Epidermal melanocyte (primary cell): Measurements from ENCODE around the gene SLCO4A1.
A peak's percentile ranks its signal among the peaks of the same experiment; 100 is the strongest.

ENCODE experiments used
- DNase-seq: peaks from one replicate; pipeline ENCODE4 v3.0.0; 2011; ENCODE audit warnings: low spot score; ENCODE audit not compliant: insufficient read length

Gene SLCO4A1

GRCh38 chr20:62699296-62699695 lies 57.0 kb downstream of the SLCO4A1 start:
- DNase-seq: no peak

DNA sequence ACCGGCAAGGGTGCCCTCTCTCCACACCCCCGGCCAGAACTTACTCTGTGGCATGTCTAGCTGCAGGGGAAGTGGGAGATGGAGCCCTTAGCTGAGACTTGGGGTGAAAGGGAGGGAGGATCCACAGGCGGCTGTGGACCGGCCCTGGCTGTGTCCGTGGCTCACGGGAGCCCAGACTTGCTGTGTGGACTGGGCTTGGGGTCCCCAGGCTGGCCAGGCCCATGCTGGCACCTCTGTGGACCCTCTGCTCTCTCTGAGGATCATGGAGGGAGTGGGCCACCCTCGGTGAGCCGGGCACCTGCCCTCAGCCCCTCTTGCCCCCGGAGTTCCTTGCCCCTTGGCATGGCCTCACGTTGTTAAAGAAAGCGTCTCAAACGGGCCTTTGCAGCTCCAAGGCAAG lies 57.4 kb downstream of the SLCO4A1 start:
- DNase-seq: no peak

GRCh38 chr20:62700261-62700930 lies 58.1 kb downstream of the SLCO4A1 start:
- DNase-seq: no peak

GRCh38 chr20:62701161-62702012 lies 59.1 kb downstream of the SLCO4A1 start:
- DNase-seq: no peak

- DNase-seq: no peak
These were observed 59.7 kb downstream of the SLCO4A1 start for GRCh38 chr20:62702013-62702300.

- DNase-seq: peak; percentile 63
These were observed 60.9 kb downstream of the SLCO4A1 start for GRCh38 chr20:62702895-62703852.

GRCh38 chr20:62703853-62704228 lies 61.5 kb downstream of the SLCO4A1 start:
- DNase-seq: no peak

DNA sequence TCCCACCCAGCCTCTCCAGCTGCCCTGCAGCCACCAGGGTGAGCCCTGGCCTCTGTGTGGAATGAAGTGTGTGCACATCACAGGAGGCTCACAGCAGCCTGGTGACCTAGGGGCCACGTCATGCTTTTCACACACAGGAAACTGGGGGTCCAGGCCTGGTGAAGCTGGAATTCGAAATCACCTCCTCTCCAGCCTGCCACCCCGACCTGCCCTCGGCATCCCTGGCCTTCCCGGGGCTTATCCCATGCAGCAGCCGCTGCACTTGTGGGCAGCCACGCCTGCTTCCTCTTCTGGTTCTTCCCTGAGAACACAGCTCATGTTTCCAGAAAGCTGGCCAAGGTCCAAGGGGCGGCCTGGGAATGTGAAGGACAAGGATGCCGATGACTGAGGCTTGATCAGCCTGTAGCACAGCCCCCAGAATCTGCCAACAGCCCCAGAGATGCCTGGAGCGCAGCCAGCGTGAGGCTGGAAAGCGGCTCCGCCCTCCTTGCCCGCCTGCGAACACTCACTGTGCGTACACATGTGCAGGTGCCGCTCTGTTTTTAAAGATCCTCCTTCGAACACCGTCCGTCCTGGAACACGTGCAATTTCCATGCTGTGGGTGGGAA lies 62.1 kb downstream of the SLCO4A1 start:
- DNase-seq: peak; percentile 86

DNA sequence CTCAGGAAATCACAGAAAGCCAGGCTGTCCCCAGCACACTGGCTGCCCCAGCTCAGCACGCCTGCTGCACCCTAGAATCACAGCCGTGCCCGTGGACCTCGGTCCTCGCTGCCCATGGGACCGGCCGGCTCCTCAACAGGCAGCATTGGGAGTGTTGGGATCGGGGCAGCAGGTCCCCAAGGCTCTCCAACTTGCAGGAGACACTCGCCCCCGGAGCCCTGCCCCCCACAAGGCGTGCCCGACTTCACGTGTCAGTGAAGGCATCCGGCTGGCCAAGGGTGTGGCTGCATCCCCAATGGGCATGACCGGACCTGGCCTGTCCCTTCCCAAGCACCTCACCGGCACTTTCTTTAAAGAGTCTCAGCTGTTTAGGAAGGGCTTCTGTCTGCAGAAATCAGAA lies 63.3 kb downstream of the SLCO4A1 start:
- no peak for DNase-seq

GRCh38 chr20:62706344-62706743 lies 64.0 kb downstream of the SLCO4A1 start:
- no peak for DNase-seq

GRCh38 chr20:62706857-62707256 lies 64.6 kb downstream of the SLCO4A1 start:
- DNase-seq: no peak

DNA sequence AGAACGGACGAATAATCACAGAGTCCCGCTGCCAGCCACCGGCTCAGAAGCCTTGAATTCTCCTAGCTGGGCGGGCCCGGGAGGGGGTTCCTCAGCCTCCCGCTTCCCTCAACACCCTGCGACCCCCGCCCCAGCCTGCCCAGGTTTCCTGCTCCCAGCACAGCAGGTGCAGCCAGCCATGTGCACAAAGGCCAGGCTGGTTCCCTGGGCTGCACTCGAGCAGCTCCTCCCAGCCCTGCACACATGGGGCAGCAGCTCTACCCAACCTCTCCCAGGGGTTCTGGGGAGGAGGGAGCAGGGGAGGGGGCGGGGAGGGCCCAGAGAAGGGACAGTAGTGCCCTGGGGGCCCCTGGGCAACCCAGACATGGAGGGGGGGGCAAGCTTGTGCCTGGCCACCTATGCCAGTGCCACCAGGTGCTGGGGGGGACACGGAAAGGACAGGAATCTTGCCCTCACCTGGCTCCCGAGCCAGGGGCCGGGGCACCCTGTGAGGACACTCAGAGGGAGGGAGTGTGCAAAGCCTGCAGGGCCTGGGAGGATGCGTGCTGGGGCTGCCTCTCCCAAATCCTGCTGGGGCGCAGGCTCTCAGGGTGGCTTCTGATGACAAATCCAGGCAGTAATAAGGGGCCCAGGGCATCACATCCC lies 65.1 kb downstream of the SLCO4A1 start:
- DNase-seq: no peak

DNA sequence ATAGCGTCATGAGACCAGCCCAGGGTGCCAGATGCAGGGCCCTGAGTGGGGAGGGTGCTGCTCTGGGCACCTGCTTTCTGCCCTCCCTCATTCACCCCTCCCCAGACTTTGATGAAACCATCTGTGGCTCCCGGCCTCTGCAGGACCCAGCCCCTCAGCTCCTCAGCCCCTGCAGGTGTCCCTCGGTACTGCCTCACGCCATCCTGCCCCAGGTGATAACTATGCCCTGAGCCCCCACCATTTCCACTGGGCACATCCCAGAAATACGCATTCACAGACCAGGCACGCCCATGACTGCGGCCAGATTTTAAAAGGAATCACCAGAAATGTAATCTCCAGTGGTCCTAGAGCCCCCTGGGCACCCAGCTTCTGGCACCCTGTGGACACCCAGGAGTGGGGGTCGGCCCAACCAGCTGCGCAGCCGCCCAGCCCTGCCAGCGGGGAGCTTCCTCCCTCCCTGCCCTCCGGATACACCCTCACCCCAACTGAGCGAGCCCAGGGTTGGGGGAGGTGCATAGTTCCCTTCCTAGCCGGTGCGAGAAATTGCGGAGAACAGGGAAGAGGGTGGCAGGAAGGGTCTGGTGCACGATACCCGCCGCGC lies 65.7 kb downstream of the SLCO4A1 start:
- DNase-seq: no peak

- DNase-seq: no peak
These were observed 66.6 kb downstream of the SLCO4A1 start, which contains the start of gene NTSR1 for GRCh38 chr20:62708591-62709536. Gene NTSR1 (plus strand): TSS chr20:62708836. CDS start chr20:62709208, 372 bp downstream.

- DNase-seq: no peak
These were observed 67.2 kb downstream of the SLCO4A1 start for GRCh38 chr20:62709537-62709905.

- DNase-seq: no peak
These were observed 68.0 kb downstream of the SLCO4A1 start for GRCh38 chr20:62710221-62710885.

DNA sequence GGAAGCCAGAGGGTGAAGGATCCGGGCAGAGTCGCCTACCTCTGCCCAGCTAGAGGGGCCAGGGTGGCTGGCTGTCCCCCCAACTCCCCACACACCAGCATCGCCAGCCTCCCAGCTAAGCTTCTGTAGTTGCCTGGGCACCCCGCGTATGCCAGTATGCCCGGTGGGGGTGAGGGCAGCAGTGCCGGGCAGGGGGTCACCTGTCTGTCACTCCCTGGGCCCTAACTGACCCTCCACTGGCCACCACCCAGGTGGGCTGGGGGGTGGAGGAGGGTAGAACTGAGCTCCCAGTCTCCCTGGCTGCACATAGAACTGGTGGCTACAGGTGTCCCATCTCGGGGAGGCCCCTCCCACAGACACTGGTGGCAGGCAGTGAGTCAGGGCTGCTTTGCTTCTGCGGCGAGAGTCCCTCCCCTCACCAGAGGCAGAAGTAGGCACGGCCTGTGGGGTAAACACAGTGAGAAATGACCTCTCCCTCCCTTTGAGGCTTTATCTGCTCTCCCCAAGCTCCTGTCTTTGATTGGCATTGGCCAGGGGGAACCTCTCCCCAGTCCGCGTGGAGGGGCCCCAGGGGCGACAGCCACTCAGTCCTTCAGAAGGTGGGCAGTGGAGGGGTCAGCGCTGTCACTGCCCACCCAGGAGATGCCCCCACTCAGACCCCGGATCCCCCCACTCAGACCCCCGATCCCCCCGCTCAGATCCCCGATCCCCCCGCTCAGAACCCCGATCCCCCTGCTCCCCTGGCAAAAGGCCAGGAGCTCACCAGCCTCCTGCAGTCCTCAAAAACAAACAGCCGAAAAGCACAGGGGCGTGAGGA lies 68.8 kb downstream of the SLCO4A1 start:
- DNase-seq: no peak

GRCh38 chr20:62711703-62712101 lies 69.4 kb downstream of the SLCO4A1 start:
- DNase-seq: no peak
